ENCODE results near the gene SCGB1C2. TPM values are rescaled to one million over a fixed set of nuclear protein-coding genes. Genes with fewer than 3 reads are reported as not detected.

The SCGB1C2 gene
- polyA plus RNA-seq, 1 donor (not counting 4 experiments of a cell fraction or from before 2014, with no cell fraction given): not detected

GRCh38 chr17:179066-179432 is 41.7 kb downstream of the SCGB1C2 start:
- dilution Hi-C loops (cut with MboI; ENCODE audit: extremely low pct_ligation_motif_present, low sequenced_read_pairs): no loop called here
- Histone ChIP-seq H3K9me3 (ENCODE audit: control insufficient read depth, low read depth, low read length) (no peaks in the 10 kb centered on the region), H3K27me3 (ENCODE audit: control insufficient read depth, extremely low read depth, insufficient read depth, low read length) (peaks cover 57% of the 10 kb centered on the region), H3K79me2 (ENCODE audit: control insufficient read depth, insufficient read depth, low read length) (no peaks in the 10 kb centered on the region), H4K20me1 (ENCODE audit: control insufficient read depth, extremely low read depth, insufficient read depth, low read length) (peaks cover 2% of the 10 kb centered on the region), H3K36me3 (ENCODE audit: control insufficient read depth in 2 of 2, extremely low read depth in 1 of 2, insufficient read depth in 2 of 2, low read length in 2 of 2) (no peaks in the 10 kb centered on the region), H3K9me1 (ENCODE audit: control insufficient read depth, extremely low read depth, insufficient read depth, low read length) (no peaks in the 10 kb centered on the region), H3K9ac (ENCODE audit: control insufficient read depth, extremely low read depth, insufficient read depth, low read length) (no peak overlapping the region), H3K4me1 (ENCODE audit: control insufficient read depth, extremely low read depth, insufficient read depth, low read length) (peaks cover 3% of the 10 kb centered on the region), H3K4me2 (ENCODE audit: control insufficient read depth, extremely low read depth, insufficient read depth, low read depth, low read length) (no peak overlapping the region), H3K27ac (ENCODE audit: control insufficient read depth, insufficient read depth, low read length) (no peak overlapping the region), H2AFZ (ENCODE audit: control insufficient read depth, low read length) (no peak overlapping the region), H3K4me3 (ENCODE audit: control insufficient read depth in 2 of 3, extremely low read depth in 1 of 3, insufficient read depth in 2 of 3, low read depth in 1 of 3, low read length in 3 of 3) (no peak overlapping the region)
- TF ChIP-seq EZH2 (IDR thresholded peaks at IDR 0.05; ENCODE audit: low read length): no peak
- no peak for TF ChIP-seq CTCF (optimal IDR thresholded peaks at IDR 0.05 in 1 of 3, IDR thresholded peaks at IDR 0.05 in 1 of 3, conservative IDR thresholded peaks at IDR 0.05 in 1 of 3; ENCODE audit: extremely low read depth in 1 of 3, insufficient read depth in 2 of 3, low read length in 3 of 3)
- FAIRE-seq (no peak), DNase-seq (ENCODE audit: low read depth, low spot score) (no peak)

DNA sequence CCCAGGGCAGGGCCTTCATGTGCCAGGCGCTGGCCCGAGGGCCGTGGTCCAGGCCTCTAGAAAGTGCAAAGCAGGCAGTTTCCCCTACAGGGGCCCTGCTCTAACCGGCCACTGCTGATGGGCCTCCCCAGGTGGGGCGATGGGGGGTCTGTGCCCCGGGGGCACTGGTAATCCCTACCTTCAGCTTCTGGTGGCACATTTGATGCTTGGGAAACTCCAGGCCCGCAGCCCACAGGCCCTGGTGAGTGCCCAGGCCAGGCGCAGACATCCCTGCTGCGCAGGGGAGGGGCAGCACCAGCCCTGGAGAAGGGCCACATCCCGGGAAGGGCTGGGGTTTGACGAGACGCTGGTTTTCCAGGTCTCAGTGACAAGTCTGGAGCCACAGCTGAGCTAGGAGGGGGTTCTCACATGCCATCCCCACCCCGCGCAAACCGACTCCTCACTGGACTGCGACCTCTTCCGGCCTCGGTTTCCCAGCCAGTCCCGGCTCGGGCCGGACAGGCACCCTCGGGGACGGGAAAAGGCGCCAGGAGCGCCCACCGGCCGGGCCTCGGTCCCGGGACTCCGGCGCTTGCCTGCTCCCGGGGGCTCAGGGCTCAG is 42.5 kb downstream of the SCGB1C2 start:
- dilution Hi-C loops (cut with MboI; ENCODE audit: extremely low pct_ligation_motif_present, low sequenced_read_pairs): no loop called here
- H3K9me3 ChIP-seq (ENCODE audit: control insufficient read depth, low read depth, low read length): no peaks in the 10 kb centered on the region
- no peak overlapping the region for H3K4me2 ChIP-seq (ENCODE audit: control insufficient read depth, extremely low read depth, insufficient read depth, low read depth, low read length)
- no peak overlapping the region for H3K4me3 ChIP-seq (ENCODE audit: control insufficient read depth in 2 of 3, extremely low read depth in 1 of 3, insufficient read depth in 2 of 3, low read depth in 1 of 3, low read length in 3 of 3)
- H3K4me1 ChIP-seq (ENCODE audit: control insufficient read depth, extremely low read depth, insufficient read depth, low read length): peaks cover 3% of the 10 kb centered on the region
- no peaks in the 10 kb centered on the region for H3K79me2 ChIP-seq (ENCODE audit: control insufficient read depth, insufficient read depth, low read length)
- peaks cover 57% of the 10 kb centered on the region for H3K27me3 ChIP-seq (ENCODE audit: control insufficient read depth, extremely low read depth, insufficient read depth, low read length)
- H2AFZ ChIP-seq (ENCODE audit: control insufficient read depth, low read length): no peak overlapping the region
- FAIRE-seq (no peak), DNase-seq (ENCODE audit: low read depth, low spot score) (no peak)
- H4K20me1 ChIP-seq (ENCODE audit: control insufficient read depth, extremely low read depth, insufficient read depth, low read length): peaks cover 2% of the 10 kb centered on the region
- H3K9ac ChIP-seq (ENCODE audit: control insufficient read depth, extremely low read depth, insufficient read depth, low read length): no peak overlapping the region
- no peaks in the 10 kb centered on the region for H3K36me3 ChIP-seq (ENCODE audit: control insufficient read depth in 2 of 2, extremely low read depth in 1 of 2, insufficient read depth in 2 of 2, low read length in 2 of 2)
- TF ChIP-seq EZH2 (IDR thresholded peaks at IDR 0.05; ENCODE audit: low read length) (peak; percentile 78), CTCF (optimal IDR thresholded peaks at IDR 0.05 in 1 of 3, IDR thresholded peaks at IDR 0.05 in 1 of 3, conservative IDR thresholded peaks at IDR 0.05 in 1 of 3; ENCODE audit: extremely low read depth in 1 of 3, insufficient read depth in 2 of 3, low read length in 3 of 3) (no peak)
- H3K27ac ChIP-seq (ENCODE audit: control insufficient read depth, insufficient read depth, low read length): no peak overlapping the region
- no peaks in the 10 kb centered on the region for H3K9me1 ChIP-seq (ENCODE audit: control insufficient read depth, extremely low read depth, insufficient read depth, low read length)

Data from keratinocyte (primary cell).